HG03095 (cell line): ENCODE results near the gene CCND2.

Experiments used
- ATAC-seq: cut with Tn5 transposase; IDR thresholded peaks from one replicate; pipeline ENCODE4 v1.9.1; 2021; ENCODE audit warnings: moderate library complexity; ENCODE audit not compliant: unreplicated experiment

The CCND2 gene

GRCh38 chr12:4256043-4256826 lies 17.3 kb upstream of the CCND2 start:
- no peak for ATAC-seq

GRCh38 chr12:4257442-4257841 lies 16.1 kb upstream of the CCND2 start:
- no peak for ATAC-seq

- ATAC-seq, result no peak
Observed at GRCh38 chr12:4259099-4259498, 14.5 kb upstream of the CCND2 start.

GRCh38 chr12:4261655-4262054 lies 11.9 kb upstream of the CCND2 start:
- ATAC-seq, result peak; percentile 68

DNA sequence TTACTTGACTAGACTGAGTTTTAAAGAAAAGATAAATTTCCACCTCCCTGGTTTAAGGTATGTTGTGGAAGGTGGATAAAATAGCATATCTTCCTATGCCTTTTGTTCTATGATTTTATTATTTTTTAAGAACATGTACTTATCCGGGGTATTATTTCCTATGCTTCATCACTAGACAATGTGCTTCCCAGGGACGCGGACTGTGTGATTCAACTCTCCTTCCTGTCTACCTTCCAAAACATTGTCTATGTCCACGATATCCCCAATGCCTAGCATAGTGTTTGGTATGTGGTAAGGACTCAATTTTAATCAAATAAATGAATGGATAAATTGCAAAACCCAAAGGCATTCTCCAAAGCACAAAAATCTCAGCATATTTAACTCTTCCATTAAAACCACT lies 8.3 kb upstream of the CCND2 start:
- ATAC-seq, result no peak

GRCh38 chr12:4266990-4267389 lies 6.6 kb upstream of the CCND2 start:
- ATAC-seq, result no peak

GRCh38 chr12:4267704-4268328 lies 5.7 kb upstream of the CCND2 start:
- no peak for ATAC-seq

GRCh38 chr12:4268329-4269181 lies 5.0 kb upstream of the CCND2 start:
- ATAC-seq, result no peak

GRCh38 chr12:4269279-4269991 lies 4.1 kb upstream of the CCND2 start:
- no peak for ATAC-seq

DNA sequence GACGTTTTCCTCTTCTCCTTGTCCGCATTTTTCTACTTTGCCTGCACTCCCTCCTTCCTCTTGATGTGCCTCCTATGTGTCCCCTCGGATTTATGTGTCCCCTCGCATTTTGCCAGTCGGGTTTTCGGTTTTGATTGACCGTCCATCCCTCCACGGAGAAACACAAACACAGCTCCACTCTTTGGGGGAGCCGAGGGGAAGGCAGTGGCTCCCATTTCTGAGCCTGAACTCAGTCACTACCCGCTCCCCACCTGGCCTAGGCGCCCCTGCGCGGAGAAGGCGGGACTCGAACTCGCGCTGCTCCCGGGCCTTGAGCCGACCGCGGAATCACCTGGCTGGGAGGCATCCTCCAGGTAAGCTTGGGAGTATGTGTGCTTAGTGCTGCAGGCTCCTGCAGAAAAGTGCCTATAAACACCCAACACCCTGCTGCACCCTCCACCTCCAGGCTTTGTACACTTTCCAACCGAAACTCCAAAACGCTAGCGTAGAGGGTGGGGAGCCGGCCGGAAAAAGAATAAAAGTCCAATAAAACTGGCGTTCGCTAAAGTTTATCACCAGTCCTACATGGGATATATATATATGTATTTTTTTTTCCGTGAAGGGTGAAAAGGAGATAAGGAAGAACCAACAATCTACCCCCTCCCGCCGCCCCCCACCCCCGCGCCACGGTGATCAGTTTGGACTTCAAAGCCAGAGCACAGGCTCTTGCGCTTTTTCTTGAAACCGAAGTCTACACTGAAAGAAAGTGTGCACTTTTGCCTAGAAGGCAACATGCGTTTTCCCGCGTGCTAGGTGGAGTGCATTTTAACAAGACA lies 3.3 kb upstream of the CCND2 start:
- ATAC-seq, result no peak

- ATAC-seq, result no peak
Observed at GRCh38 chr12:4270831-4271716, 2.5 kb upstream of the CCND2 start.

GRCh38 chr12:4271717-4272423 lies 1.7 kb upstream of the CCND2 start:
- ATAC-seq, result peak; percentile 32

- peak; percentile 2 for ATAC-seq
Observed at GRCh38 chr12:4272424-4273272, 914 bp upstream of the CCND2 start.

- ATAC-seq, result no peak
Observed at GRCh38 chr12:4273273-4273651, 300 bp upstream of the CCND2 start.

DNA sequence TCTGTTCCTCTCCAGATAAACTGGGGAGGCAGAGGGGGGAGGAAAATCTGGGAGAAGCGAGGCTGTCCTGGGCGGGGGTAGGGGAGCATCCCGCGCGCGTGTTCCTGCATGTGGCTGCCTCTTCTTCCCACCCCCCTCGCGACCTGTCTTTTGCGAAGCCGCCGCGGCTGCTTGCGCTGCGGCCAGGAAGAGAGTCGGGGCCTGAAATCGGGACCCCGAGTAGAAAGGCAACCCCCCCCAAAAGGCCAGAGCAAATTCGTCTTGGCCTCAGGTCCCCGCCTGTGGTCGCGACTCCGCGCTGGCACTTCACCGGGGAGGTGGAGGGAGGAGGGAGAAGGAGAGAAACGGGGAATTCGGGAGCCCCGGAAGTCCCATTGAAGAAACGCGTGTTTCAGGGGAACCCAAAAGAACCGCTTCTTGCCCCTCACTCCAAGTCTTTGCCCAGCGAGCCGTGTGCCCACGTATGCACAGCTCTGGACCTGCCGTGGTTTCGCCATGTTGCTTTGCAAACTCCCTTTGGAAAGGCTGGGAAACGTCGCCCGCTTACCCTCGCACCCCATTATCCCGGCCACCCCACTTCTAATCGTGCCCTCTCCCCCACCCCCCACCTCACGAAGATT lies 944 bp downstream of the CCND2 start:
- ATAC-seq, result no peak

DNA sequence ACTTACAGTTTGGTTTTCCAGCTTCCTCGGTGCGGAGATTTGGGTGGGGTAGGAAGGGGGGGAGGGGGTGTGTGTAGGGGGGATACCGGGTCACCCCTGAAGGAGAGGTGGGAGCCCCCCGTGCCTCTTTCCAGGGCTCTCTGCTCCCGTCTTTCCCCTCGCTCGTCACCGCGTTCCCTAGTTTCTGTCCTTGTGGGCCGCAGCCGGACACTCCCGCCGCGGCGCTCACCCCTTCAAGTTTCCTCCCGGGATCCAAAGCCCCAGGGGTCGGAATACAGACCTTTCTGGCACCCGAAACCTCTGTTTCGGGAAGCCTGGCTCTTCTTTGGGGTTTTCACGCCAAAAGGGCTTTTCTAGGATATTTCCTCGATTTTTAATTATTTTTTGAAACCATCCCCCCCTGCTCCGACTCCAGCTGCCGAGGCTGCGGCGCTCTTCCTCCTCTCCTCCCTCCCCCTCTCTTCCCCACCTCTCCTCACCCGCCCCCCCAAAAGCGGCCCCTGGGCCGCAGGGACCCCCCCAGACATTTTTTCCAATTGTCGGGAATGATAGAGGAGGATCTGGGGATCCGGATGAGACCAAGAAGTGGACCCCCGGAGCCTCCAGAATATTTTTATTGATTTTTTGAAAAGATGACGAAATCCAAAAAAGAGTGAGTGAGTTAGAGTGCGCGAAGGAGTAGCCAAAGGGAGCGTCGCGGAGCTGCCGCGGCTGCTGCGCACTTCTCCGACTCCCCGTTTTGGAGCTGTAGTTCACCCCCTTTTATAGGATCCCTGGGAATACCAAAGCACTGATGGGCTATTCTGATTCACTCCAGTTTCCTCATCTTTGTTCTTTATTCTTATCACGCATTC lies 1.7 kb downstream of the CCND2 start:
- ATAC-seq, result no peak
